Esophagus muscularis mucosa (tissue), 4 donors: ENCODE measurements around the gene KIZ. TPM values are rescaled to one million over a fixed set of nuclear protein-coding genes. Genes with fewer than 3 reads are reported as not detected.

Source experiments
- DNase-seq: peaks from one replicate; pipeline ENCODE4 v3.0.0-alpha.2; 2017; ENCODE audit errors: extremely low spot score
- H3K27ac ChIP-seq, 4 donors: fragments of 200-600 bp; sonication (generic); replicated peaks in 1 of 4; 1 replicate in 3 of 4; 2 replicates in 1 of 4; pipeline ENCODE4 v1.5.1; 2016 to 2019; ENCODE audit warnings: mild to moderate bottlenecking in 1 of 4
- H3K27me3 ChIP-seq, 4 donors: fragments of 200-600 bp; sonication (generic); one replicate each; pipeline versions ENCODE4 v1.5.1 to v1.6.0; 2016 to 2019
- H3K36me3 ChIP-seq, 4 donors: fragments of 200-600 bp; sonication (generic); one replicate each; pipeline ENCODE4 v1.5.1; 2016 to 2019
- H3K4me1 ChIP-seq, 4 donors: fragments of 200-600 bp; sonication (generic); one replicate each; pipeline ENCODE4 v1.5.1; 2016 to 2019
- H3K4me3 ChIP-seq, 4 donors: fragments of 200-600 bp; sonication (generic); 1 replicate in 2 of 4; 2 replicates in 2 of 4; pipeline ENCODE4 v1.5.1; 2016 to 2019; ENCODE audit warnings: mild to moderate bottlenecking in 4 of 4, moderate library complexity in 1 of 4
- H3K9me3 ChIP-seq, 4 donors: fragments of 200-600 bp; sonication (generic); 1 replicate in 3 of 4; 2 replicates in 1 of 4; pipeline ENCODE4 v1.5.1; 2016 to 2019
- EP300 ChIP-seq: sonication (generic); formaldehyde crosslinking; IDR thresholded peaks from one replicate; pipeline ENCODE4 v1.6.1; 2017; ENCODE audit warnings: antibody characterized with exemption
- POLR2A ChIP-seq: fragments of 450-650 bp; IDR thresholded peaks from one replicate; pipeline ENCODE4 v1.6.1; 2017; ENCODE audit warnings: antibody characterized with exemption, moderate library complexity, mild to moderate bottlenecking, low read depth
- POLR2AphosphoS5 ChIP-seq, 2 donors: sonication (generic); formaldehyde crosslinking; IDR thresholded peaks; one replicate each; pipeline ENCODE4 v1.6.1; 2017; ENCODE audit warnings: antibody characterized with exemption in 2 of 2
- WGBS: methylation state at CpG from one replicate; pipeline ENCODE4 v1.1.5; 2018; 5-methylcytosine and 5-hydroxymethylcytosine counted together
- intact Hi-C: fragments of 100-400 bp; cut with DNase I; formaldehyde crosslinking; loops from one replicate; pipeline ENCODE4 v1.15.1; 2023
- total RNA-seq, 4 donors: library from RNA; depleted of rRNA; stranded (reverse); fragments of >200 nt; gene quantifications; one replicate each; pipeline versions ENCODE4 v1.1.0 to v1.2.1, GENCODE V29; 2016
- TF ChIP-seq, protein P1 (sequence below), 3 experiments: fragments of 200-600 bp in 2 of 3; fragments of 450-650 bp in 1 of 3; sonication (generic) in 2 of 3; IDR thresholded peaks; one replicate each; pipeline ENCODE4 v1.5.1; 2017 to 2019; ENCODE audit warnings: antibody characterized with exemption in 3 of 3, mild to moderate bottlenecking in 2 of 3, moderate library complexity in 1 of 3

The KIZ gene
- total RNA-seq, 4 donors from 2014 or later: 17.2 to 32.0 (median 25.6) TPM

DNA sequence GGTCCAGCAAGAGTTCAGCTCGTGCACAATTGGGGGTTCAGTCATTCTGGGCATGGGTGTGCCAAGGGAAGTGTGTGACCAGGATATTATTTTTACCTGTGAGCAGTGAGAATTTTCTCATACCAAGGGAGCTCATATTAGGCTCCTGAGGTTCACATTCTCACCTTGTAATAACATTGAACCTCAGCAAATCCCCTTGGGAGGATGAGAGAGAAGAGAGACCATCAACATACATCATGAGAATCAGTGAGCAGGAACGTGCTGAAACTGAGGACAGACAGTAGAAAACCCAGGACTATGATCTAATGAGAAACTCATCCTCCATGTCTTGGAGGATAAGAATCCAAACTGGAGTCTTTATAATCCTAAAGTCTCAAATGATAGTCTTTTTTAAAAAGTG, 143.9 kb downstream of the KIZ start:
- no peak for DNase-seq
- 55% methylated on average over 2 of the region's 2 CpGs for WGBS
- intact Hi-C loops: no loop called here
- no peak overlapping the region for H3K27ac ChIP-seq
- H3K4me1 ChIP-seq: no peaks in the 10 kb centered on the region
- H3K4me3 ChIP-seq: no peak overlapping the region
- TF ChIP-seq, protein P1, sequence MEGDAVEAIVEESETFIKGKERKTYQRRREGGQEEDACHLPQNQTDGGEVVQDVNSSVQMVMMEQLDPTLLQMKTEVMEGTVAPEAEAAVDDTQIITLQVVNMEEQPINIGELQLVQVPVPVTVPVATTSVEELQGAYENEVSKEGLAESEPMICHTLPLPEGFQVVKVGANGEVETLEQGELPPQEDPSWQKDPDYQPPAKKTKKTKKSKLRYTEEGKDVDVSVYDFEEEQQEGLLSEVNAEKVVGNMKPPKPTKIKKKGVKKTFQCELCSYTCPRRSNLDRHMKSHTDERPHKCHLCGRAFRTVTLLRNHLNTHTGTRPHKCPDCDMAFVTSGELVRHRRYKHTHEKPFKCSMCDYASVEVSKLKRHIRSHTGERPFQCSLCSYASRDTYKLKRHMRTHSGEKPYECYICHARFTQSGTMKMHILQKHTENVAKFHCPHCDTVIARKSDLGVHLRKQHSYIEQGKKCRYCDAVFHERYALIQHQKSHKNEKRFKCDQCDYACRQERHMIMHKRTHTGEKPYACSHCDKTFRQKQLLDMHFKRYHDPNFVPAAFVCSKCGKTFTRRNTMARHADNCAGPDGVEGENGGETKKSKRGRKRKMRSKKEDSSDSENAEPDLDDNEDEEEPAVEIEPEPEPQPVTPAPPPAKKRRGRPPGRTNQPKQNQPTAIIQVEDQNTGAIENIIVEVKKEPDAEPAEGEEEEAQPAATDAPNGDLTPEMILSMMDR (IDR thresholded peaks at IDR 0.05): no peak
- no peak for TF ChIP-seq POLR2A
- no peak for TF ChIP-seq POLR2AphosphoS5 (IDR thresholded peaks at IDR 0.05)
- TF ChIP-seq EP300: no peak
- peaks cover 0 to 9% (median 0%) of the 10 kb centered on the region in 4 donors for H3K27me3 ChIP-seq
- H3K36me3 ChIP-seq: no peaks in the 10 kb centered on the region
- H3K9me3 ChIP-seq: peaks cover 0 to 16% (median 4%) of the 10 kb centered on the region in 4 donors

DNA sequence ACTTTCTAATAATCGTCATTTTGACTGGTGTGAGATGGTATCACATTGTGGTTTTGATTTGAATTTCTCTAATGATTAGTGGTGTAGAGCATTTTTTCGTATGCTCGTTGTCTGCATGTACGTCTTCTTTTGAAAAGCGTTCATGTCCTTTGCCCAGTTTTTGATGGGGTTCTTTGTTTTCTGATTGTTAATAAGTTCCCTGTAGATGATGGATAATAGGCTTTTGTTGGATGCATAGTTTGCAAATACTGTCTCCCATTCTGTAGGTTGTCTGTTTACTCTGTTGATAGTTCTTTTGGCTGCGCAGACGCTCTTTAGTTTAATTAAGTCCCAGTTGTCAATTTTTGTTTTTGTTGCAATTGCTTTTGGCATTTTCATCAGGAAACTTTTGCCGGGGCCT, 144.9 kb downstream of the KIZ start:
- H3K27ac ChIP-seq: no peak overlapping the region
- peaks cover 0 to 9% (median 0%) of the 10 kb centered on the region in 4 donors for H3K27me3 ChIP-seq
- WGBS: 83% methylated on average over 8 of the region's 8 CpGs
- H3K9me3 ChIP-seq: peaks cover 0 to 16% (median 4%) of the 10 kb centered on the region in 4 donors
- TF ChIP-seq EP300 (no peak), POLR2A (no peak), POLR2AphosphoS5 (IDR thresholded peaks at IDR 0.05) (no peak)
- TF ChIP-seq, protein P1 (IDR thresholded peaks at IDR 0.05): no peak
- no peaks in the 10 kb centered on the region for H3K4me1 ChIP-seq
- intact Hi-C loops: no loop called here
- no peaks in the 10 kb centered on the region for H3K36me3 ChIP-seq
- DNase-seq: no peak
- no peak overlapping the region for H3K4me3 ChIP-seq

DNA sequence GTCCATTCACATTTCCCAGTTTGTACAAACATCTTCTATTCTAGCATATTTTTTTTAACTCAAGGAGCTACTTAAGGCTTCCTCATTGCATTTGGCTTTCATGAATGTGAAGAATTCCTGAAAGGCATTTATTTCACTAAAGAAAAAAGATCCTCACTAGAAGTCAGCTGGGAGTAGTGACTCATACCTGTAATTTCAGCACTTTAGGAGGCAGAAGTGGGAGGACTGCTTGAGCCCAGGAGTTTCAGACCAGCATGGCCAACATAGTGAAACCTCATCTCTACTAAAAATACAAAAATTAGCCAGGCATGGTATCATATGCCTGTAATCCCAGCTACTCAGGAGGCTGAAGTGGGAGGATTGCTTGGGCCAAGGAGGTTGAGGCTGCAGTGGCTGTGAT, 146.4 kb downstream of the KIZ start:
- peaks cover 0 to 9% (median 4%) of the 10 kb centered on the region in 4 donors for H3K9me3 ChIP-seq
- H3K27ac ChIP-seq: no peak overlapping the region
- no peaks in the 10 kb centered on the region for H3K36me3 ChIP-seq
- TF ChIP-seq, protein P1 (IDR thresholded peaks at IDR 0.05): no peak
- TF ChIP-seq POLR2AphosphoS5 (IDR thresholded peaks at IDR 0.05) (no peak), POLR2A (no peak), EP300 (no peak)
- peaks cover 0 to 9% (median 0%) of the 10 kb centered on the region in 4 donors for H3K27me3 ChIP-seq
- H3K4me3 ChIP-seq: no peak overlapping the region
- intact Hi-C loops: no loop called here
- DNase-seq: no peak
- H3K4me1 ChIP-seq: no peaks in the 10 kb centered on the region

DNA sequence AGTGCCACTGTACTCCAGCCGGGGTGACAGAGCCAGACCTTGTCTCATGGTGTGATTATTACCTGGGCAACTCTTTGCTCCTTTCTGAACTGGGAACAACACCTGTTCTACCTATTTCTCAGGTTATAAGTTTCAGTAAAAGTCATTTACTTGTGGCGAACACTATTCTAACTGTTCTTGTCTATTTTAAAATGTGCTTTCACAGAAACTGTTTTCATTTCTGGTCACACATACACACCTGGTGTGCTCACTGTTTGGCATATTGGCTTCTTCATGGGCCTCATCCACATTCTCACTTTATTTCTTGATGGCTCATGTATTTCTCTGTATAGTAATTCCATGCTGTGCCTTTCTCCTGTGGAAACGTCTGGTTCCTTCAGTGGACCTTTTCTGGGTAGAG, 146.8 kb downstream of the KIZ start:
- Histone ChIP-seq H3K4me3 (no peak overlapping the region), H3K27me3 (peaks cover 0 to 9% (median 0%) of the 10 kb centered on the region in 4 donors), H3K27ac (no peak overlapping the region), H3K4me1 (no peaks in the 10 kb centered on the region), H3K36me3 (no peaks in the 10 kb centered on the region), H3K9me3 (peaks cover 0 to 8% (median 4%) of the 10 kb centered on the region in 4 donors)
- TF ChIP-seq POLR2A (no peak), POLR2AphosphoS5 (IDR thresholded peaks at IDR 0.05) (no peak), EP300 (no peak)
- TF ChIP-seq, protein P1 (IDR thresholded peaks at IDR 0.05): no peak
- DNase-seq: no peak
- WGBS: 82% methylated on average over 3 of the region's 3 CpGs
- intact Hi-C loops: no loop called here

DNA sequence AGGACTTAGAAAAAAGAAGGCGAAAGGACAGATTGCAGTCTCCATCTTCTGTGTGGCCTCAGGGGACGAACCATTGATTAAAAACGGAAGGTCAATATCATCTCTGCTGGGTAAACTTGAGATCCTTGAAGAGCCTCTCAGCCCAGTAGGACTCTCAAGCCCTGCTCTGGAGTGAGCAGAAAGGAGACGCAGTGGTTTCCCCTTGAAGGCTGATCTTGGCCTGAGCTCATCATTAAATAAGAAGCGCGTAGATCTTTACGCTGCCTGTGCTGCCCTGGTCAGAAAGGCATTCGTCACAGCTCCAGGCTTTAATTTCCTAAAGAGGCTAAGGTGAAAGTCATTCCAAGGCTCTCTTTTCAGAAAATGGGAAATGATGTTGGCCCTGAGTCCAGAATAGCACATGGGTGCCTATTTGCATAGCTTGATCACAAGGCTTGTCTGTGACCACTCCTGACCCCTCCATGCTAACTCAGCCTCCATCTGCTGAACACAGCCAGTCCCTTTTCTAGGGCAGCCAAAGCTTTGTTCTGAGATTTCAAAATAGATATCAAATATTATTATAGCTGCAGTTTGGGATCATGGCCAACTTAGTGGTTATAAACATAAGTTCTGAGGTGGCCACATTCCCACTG, 148.0 kb downstream of the KIZ start:
- DNase-seq: no peak
- peaks cover 0 to 8% (median 4%) of the 10 kb centered on the region in 4 donors for H3K9me3 ChIP-seq
- no peaks in the 10 kb centered on the region for H3K4me1 ChIP-seq
- no peak overlapping the region for H3K27ac ChIP-seq
- 90% methylated on average over 8 of the region's 8 CpGs for WGBS
- no peak overlapping the region for H3K4me3 ChIP-seq
- H3K27me3 ChIP-seq: peaks cover 0 to 9% (median 0%) of the 10 kb centered on the region in 4 donors
- intact Hi-C loops: no loop called here
- TF ChIP-seq POLR2A: no peak
- TF ChIP-seq EP300: no peak
- TF ChIP-seq, protein P1 (IDR thresholded peaks at IDR 0.05): no peak
- no peak for TF ChIP-seq POLR2AphosphoS5 (IDR thresholded peaks at IDR 0.05)
- H3K36me3 ChIP-seq: no peaks in the 10 kb centered on the region
